Activated CD8-positive, alpha-beta memory T cell treated with anti-CD3 and anti-CD28 coated beads, Interleukin-2, amount 50 U/mL, for 48 hours (primary cell): Measurements from ENCODE around the gene CDY1B.
"Not testable (repeated sequence)": the region's sequence is repeated elsewhere in the genome, so short reads cannot be mapped to it uniquely, and the experiment has no call there.

Experiments
- DNase-seq: peaks from one replicate; pipeline ENCODE4 v3.0.0-alpha.2; 2020

Gene CDY1B, protein sequence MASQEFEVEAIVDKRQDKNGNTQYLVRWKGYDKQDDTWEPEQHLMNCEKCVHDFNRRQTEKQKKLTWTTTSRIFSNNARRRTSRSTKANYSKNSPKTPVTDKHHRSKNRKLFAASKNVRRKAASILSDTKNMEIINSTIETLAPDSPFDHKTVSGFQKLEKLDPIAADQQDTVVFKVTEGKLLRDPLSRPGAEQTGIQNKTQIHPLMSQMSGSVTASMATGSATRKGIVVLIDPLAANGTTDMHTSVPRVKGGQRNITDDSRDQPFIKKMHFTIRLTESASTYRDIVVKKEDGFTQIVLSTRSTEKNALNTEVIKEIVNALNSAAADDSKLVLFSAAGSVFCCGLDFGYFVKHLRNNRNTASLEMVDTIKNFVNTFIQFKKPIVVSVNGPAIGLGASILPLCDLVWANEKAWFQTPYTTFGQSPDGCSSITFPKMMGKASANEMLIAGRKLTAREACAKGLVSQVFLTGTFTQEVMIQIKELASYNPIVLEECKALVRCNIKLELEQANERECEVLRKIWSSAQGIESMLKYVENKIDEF

DNA sequence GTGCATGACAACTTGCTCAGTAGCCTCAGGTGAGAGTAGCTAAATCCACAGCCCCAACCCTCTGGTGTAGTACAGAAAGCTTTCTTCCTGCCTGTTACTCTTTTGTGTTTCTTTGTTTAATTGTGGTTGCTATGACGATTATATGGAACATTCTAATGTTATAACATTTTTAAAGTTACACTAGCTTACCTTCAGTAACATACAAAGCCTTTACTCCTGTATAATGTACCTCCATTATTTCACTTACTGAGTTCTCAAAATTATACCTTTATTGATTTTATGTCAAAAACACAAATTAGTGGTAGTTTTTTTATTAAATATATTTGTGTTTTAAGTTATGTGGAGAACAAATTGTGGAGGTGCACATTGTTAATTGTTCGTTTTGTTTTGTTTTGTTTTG is at the start of gene CDY1B:
Gene CDY1B (minus strand): TSS at position 101 of the 400 bp plus-strand sequence. CDS start 331 bp downstream, outside the sequence.
- not testable (repeated sequence) for DNase-seq

DNA sequence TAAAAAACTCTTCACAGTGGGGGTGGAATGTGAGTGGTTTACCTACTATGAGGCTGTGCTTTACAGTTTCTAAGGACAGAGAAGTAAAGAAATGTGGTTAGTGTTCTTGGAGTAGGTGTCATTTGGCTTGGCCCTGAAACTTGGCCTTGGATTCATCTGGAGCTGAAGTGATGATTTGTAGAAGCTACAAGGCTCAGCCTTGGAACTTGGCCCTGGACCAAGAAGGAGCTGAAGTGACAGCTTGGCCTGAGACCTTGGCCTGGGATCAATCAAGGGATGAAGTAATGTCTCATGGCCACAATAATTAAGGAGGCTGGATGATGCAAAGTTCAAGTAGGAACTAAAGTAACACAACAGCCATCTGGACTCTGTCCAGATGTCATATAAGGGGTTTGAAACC is 1.7 kb upstream of the CDY1B start:
- not testable (repeated sequence) for DNase-seq

DNA sequence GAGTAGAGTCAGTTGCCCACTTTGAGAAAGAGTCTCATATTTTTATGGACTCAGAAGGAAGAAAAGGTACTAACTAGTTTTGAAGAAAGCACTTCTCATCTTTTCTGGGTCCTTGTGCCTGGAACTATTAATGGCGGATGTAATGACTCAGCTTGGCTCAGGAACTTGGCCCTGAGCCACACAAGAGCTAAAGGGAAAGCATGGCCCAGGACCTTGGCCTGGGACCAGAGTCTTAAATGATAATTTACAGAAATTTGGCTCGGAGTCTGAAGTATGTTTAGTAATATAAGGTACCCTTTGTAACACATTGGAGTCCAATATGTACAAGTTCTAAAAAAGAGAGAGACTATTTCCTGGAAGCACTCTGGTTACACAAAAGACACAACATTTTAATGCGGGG is 4.6 kb downstream of the CDY1B start:
- not testable (repeated sequence) for DNase-seq

DNA sequence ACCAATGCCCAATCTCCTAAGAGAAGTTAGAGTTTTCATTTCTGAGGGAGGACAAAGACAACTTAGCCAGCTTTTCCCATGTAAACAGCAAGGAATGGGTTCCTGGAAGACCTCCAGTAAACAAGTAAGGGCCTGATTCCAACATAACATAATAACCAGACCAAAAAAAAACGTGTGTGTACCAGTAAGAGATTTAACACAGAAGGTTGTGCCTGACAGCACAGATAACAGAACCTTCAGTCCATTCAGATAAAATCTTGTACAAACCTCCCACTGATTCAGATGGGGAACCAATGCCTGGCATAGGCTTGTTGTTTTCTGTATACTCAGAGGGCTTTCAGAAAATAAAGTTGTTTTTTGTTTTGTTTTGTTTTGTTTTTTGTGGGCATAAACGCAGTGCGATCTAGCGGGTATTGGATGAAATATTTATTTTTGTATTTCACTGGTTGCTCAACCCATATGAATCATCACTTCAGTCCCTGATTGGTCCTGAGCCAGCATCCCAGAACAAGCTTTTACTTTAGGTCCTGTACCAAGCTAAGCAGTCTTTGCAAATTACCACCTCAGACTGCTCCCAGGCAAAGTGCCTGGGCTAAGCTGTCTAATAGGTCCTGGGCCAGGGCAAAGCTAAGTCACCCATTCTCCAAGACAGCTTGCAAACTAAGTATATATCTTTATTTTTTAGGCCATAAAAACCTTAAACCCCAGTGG is 8.7 kb downstream of the CDY1B start:
- DNase-seq = not testable (repeated sequence)

DNA sequence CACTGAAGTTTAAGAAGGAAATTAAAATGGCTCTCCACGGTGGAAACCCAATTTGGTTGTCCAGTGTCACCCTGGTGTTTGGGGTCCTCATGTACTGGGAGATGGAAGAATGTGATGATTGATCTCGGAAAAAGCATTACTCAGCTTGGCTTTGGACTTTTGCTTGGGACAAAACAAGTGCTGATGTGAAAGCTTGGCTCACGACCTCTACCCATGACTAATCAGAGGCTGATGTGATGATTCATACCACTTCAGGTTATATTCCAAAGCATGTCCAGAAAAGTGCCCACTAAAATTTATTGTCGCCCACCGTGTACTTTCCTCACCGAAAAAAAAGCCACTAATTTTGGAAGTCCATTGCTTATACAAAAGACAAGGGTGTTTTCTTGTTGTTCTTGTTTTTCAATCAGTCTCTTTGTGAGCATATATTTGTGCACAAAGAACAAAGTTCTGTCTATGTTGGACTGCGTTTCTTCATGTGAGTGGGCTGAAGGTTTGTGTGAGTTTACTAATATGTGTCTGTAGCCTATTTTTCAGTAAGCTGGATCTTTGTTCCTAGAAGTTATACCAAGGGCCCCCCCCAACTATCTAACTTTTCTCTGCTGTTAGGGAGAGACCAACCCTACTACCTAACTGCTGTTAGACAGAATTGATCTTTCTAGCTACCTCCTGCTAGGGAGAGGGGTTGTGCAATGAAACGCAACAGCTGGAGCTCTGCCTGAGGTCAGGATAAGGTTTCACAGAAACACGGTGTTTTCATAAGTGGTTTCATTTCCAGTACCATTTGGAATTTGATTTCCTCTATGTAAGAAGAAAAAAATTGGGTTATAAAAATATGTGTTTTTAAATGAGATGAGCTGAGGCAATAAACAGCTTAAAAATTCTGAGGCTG is 21.4 kb downstream of the CDY1B start:
- DNase-seq = not testable (repeated sequence)
